AG09319 (cell line): ENCODE results near the gene PRR7.

Experiments used
- DNase-seq: peaks from one replicate; pipeline ENCODE4 v3.0.0-alpha.2; 2010; ENCODE audit warnings: low read depth; ENCODE audit errors: extremely low read depth
- TF ChIP-seq, protein P1 (sequence below): IDR thresholded peaks from 2 replicates; pipeline ENCODE4 v1.5.1; 2011; ENCODE audit warnings: low read depth, mild to moderate bottlenecking, inconsistent platforms, low read length, moderate library complexity

Gene PRR7

DNA sequence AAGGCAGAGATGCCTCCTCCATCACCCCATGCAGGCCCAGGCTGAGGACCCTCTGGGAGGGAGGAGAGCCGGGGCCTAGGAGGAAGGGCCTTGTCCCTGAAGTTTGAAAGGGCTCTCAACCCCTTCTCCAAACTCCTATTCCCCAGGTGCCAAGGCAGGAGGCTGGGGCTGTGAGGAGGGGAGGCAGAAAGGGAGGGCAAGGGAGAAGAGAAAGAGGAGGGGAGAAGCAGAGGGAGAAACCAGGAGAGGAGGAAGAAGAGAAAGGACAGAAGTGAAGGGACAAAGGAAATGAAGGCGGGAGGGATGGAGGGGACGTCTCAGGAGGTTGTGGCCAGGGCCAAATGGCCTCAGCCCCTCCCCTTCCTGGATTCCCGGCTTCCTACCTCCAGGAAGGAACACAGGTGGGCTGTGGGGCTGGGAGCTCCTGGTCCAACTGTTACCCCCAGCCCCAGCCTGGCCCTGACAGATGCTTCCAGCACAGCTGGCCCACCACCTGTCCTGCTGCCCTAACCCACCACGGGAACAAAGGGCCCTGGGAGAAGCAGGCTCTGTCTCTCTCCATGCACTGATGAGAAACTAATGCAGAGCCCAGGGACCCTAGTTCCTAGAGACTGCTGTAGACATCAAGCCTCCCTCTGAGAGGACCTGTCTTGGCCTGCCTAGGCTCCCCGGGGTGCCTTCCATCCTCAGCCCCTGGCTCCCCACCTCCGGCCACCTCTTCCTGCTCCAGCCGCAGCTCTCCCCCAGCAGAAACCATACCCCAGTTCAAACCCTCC, 23.3 kb downstream of the PRR7 start:
- no peak for DNase-seq
- TF ChIP-seq, protein P1, sequence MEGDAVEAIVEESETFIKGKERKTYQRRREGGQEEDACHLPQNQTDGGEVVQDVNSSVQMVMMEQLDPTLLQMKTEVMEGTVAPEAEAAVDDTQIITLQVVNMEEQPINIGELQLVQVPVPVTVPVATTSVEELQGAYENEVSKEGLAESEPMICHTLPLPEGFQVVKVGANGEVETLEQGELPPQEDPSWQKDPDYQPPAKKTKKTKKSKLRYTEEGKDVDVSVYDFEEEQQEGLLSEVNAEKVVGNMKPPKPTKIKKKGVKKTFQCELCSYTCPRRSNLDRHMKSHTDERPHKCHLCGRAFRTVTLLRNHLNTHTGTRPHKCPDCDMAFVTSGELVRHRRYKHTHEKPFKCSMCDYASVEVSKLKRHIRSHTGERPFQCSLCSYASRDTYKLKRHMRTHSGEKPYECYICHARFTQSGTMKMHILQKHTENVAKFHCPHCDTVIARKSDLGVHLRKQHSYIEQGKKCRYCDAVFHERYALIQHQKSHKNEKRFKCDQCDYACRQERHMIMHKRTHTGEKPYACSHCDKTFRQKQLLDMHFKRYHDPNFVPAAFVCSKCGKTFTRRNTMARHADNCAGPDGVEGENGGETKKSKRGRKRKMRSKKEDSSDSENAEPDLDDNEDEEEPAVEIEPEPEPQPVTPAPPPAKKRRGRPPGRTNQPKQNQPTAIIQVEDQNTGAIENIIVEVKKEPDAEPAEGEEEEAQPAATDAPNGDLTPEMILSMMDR, result no peak

DNA sequence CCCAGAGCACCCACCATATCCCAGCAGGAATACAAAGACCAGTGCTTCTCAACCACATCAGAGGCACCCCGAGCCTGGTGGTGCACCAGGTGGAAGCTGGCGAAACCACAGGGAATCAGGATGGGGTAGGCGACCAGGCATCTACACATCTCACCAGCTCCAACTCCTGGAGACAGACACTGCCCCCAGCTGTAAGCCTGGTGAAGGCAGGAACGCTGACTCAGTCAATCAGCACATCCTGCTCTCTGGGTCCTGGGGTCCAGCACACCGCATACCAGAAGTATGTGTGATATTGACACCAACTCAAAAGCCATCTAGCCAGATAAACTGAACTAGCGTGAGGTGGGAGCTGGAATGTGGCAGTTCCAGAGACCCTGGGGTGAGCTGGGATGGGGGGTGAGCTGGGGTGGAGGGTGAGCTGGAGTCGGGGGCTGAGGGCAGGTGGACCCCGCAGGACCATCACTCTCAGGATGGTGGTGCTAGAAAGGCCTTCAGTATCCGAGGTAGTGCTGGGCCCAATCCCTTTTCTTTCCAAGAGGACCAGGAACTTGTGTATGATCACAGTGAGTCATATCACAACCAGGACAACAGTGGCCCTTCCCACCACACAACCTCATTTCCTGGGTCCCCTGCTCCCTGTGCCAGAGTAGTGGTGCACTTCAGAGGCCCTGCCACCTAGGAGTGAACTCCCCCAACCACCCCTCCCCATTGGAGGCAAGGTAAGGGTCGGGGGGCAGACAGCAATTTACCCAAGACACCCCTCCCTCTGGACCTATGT, 24.3 kb downstream of the PRR7 start:
- TF ChIP-seq, protein P1, result no peak
- no peak for DNase-seq

DNA sequence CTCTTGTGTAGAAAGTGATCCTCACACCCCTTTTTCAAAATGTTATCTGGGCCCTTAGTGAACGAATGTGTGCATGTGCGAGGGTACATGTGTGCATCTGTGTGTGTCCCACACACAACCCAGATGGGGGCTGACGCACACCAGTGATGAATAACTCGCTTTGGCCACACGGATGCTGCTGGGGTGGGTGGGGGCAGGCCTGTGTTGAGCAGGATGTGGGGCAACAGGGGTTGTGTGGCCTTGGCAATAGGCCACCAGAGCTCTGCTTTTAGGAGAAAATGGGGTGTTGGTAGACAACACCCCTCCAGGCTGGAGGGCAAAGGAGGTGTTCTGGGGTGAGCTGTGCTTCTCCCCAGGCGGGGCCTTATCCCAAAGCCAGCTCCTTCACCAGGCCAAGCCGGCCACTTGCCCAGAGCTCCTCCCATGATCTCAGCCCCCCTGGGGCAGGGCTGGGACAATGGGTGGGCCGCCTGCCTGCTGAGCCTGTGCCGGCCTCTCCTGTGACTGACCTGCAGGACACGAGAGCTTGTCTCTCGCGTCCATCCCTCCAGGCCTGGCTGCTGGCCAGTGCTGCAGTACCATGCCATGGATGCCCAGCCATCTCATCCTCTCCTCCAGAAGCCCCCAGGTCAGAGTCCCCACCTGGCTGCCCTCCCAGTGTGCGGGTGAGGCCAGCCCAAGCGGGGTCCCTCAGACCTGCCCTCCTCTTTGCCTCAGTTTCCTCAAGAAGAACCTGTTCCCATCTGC, 25.2 kb downstream of the PRR7 start:
- TF ChIP-seq, protein P1, result no peak

DNA sequence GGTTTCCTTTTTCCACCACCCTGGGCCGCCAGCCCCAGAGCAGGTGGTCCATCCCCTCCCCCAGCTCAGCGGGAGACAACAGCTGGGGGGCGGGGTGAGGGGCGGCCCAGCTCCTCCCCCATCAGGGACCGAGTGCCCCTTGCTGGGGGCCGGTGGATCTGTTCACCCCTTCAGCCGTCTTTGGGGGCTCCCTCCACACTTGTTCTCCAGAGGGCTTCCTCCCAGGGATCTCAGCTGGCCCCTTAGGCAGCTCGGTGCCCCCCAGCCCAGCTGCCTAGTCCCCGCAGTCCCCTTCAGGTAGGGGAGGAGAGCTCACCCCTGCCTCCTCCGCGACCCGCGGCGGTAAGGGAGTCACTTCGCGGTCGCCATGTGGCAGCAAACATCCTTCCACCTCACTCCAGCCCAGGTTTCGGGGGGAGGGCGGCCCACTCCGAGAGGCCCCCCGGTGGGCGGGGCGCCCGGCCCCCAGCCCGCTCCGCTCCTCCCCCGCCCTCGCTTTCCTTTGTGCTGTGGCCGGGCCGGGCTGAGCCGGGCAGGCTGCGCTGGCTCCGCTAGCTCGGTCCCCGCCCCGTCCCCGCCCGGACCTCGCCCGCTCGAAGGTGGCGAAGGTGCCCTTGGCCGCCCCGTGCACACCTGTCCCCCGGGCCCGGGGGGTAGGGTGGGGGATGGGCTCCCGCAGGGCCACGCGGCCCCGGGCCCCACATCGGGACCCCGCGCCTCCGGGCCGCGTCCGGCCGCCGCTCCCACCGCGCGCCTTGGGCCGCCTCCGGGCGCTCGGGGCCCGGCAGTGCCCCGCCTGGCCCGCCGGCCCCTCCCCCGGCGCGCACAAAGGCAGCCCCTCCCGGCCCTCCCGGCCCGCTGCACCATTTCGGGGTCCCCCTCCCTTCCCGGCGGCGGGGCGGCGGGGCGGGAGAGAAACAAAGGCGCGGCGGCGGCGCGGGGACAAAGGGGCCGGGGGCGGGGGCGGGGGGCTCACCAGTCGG, 26.1 kb downstream of the PRR7 start:
- TF ChIP-seq, protein P1, result no peak
- DNase-seq, result no peak

More for the DNA sequence above, 25.2 kb downstream of the PRR7 start:
- DNase-seq, result no peak

DNA sequence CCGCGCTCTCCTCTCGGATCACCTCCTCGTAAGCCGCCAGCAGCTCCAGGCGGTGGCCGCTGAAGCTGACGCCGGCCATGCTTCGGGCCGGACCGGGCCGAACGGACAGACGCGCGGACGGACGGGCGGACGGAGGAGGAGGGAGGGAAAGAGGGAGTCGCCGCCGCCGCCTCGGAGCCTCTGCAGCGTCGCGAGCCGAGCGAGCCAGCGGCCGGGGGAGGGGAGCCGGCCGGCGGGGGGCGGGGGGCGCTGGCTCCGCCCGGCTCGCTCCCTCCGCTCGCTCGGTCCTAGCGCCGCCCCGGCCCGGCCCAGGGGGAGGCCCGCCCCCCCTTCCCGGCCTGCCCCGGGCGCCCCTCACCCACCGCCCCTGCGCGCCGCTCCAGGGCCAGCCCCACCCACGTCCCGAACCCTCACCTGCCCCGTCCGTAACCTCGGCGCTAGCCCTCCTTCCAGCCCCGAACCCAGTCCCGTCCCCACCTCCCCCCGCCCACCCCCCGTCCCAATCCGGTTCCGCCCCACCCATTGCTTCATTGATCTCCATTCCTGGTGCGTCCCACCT, 26.9 kb downstream of the PRR7 start, which contains the start of gene DBN1:
Gene DBN1, minus strand, starts transcription at position 192 of the 559 bp plus-strand sequence. Its CDS starts 113 bp downstream, at position 79.
- DNase-seq, result no peak
- TF ChIP-seq, protein P1, result no peak

DNA sequence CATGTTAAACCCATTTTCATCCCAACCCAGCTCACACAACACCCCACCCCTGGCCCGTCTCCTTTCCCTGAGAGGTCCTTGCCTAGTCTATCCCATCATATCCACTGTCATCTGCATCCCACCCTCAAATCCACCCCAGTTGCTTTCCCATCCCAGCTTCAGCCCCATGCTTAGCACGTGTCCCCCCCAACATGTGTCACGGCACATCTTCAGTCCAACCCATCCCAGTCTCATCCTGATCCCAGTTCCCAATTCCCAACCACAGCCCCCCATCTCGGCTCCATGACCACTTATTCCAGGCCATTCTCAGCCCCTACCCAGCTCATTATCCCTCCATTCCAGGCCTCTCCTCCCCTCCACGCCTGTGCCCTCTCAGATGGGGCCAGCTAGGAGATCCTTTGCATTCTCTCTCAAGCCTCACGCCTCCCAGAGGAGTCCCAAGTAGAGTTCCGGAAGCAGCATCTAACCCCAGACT, 27.4 kb downstream of the PRR7 start:
- TF ChIP-seq, protein P1, result no peak
- no peak for DNase-seq
